ENCODE data around the gene PCDHB12.
"Not testable (repeated sequence)": the region's sequence is repeated elsewhere in the genome, so short reads cannot be mapped to it uniquely, and the experiment has no call there.

The PCDHB12 gene

GRCh38 chr5:141201646-141202045, 6.9 kb upstream of the PCDHB12 start:
- DNase-seq = not testable (repeated sequence)

GRCh38 chr5:141210281-141210680, 1.8 kb downstream of the PCDHB12 start:
- not testable (repeated sequence) for DNase-seq

DNA sequence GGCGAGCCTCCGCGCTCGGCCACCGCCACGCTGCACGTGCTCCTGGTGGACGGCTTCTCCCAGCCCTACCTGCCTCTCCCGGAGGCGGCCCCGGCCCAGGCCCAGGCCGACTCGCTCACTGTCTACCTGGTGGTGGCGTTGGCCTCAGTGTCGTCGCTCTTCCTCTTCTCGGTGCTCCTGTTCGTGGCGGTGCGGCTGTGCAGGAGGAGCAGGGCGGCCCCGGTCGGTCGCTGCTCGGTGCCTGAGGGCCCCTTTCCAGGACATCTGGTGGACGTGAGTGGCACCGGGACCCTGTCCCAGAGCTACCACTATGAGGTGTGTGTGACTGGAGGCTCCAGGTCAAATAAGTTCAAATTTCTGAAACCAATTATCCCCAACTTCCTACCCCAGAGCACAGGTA, 2.3 kb downstream of the PCDHB12 start:
- not testable (repeated sequence) for DNase-seq

DNA sequence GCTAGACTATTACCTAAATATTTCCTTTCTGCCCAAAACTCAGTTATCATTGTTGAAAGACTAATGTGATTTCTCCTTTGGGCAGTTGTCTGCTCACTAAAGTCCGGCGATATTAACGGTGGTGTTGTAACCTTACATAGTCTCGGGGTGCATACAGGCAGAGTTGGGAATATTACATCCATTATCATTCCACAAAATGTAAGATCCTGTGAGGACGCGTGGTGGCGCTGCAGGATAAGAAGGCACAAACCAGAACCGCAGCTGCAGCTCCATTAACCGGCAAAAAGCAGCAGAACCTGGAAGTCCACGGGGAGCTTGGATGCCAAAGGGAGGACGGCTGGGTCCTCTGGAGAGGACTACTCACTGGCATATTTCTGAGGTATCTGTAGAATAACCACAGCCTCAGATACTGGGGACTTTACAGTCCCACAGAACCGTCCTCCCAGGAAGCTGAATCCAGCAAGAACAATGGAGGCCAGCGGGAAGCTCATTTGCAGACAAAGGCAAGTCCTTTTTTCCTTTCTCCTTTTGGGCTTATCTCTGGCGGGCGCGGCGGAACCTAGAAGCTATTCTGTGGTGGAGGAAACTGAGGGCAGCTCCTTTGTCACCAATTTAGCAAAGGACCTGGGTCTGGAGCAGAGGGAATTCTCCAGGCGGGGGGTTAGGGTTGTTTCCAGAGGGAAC, 5.3 kb downstream of the PCDHB12 start, which contains the start of gene PCDHB13:
PCDHB13 (plus strand) TSS at position 264 of the 684 bp plus-strand sequence; CDS start at position 469, 205 bp downstream.
- DNase-seq = peak in 10 of 56 donors; percentile 4 to 40 (median 10)

- DNase-seq = not testable (repeated sequence)
Measured at GRCh38 chr5:141214583-141214982, 6.1 kb downstream of the PCDHB12 start.

GRCh38 chr5:141215504-141215903, 7.0 kb downstream of the PCDHB12 start:
- not testable (repeated sequence) for DNase-seq

DNA sequence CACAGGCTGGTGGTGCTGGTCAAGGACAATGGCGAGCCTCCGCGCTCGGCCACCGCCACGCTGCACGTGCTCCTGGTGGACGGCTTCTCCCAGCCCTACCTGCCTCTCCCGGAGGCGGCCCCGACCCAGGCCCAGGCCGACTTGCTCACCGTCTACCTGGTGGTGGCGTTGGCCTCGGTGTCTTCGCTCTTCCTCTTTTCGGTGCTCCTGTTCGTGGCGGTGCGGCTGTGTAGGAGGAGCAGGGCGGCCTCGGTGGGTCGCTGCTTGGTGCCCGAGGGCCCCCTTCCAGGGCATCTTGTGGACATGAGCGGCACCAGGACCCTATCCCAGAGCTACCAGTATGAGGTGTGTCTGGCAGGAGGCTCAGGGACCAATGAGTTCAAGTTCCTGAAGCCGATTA, 7.5 kb downstream of the PCDHB12 start:
- not testable (repeated sequence) for DNase-seq

- DNase-seq = no peak
Measured at GRCh38 chr5:141223112-141223783, 14.7 kb downstream of the PCDHB12 start, which contains the start of gene PCDHB14. PCDHB14 (plus strand) TSS chr5:141223343; CDS start chr5:141223506, 163 bp downstream.

DNA sequence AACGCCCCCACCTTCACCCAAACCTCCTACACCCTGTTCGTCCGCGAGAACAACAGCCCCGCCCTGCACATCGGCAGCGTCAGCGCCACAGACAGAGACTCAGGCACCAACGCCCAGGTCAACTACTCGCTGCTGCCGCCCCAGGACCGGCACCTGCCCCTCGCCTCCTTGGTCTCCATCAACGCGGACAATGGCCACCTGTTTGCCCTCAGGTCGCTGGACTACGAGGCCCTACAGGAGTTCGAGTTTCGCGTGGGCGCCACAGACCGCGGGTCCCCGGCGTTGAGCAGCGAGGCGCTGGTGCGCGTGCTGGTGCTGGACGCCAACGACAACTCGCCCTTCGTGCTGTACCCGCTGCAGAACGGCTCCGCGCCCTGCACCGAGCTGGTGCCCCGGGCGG, 16.3 kb downstream of the PCDHB12 start:
- not testable (repeated sequence) for DNase-seq

GRCh38 chr5:141225421-141225820, 16.9 kb downstream of the PCDHB12 start:
- DNase-seq = not testable (repeated sequence)

GRCh38 chr5:141234109-141234667, 25.7 kb downstream of the PCDHB12 start:
- no peak for DNase-seq

- DNase-seq = not testable (repeated sequence)
Measured at GRCh38 chr5:141235922-141236321, 27.4 kb downstream of the PCDHB12 start.

DNA sequence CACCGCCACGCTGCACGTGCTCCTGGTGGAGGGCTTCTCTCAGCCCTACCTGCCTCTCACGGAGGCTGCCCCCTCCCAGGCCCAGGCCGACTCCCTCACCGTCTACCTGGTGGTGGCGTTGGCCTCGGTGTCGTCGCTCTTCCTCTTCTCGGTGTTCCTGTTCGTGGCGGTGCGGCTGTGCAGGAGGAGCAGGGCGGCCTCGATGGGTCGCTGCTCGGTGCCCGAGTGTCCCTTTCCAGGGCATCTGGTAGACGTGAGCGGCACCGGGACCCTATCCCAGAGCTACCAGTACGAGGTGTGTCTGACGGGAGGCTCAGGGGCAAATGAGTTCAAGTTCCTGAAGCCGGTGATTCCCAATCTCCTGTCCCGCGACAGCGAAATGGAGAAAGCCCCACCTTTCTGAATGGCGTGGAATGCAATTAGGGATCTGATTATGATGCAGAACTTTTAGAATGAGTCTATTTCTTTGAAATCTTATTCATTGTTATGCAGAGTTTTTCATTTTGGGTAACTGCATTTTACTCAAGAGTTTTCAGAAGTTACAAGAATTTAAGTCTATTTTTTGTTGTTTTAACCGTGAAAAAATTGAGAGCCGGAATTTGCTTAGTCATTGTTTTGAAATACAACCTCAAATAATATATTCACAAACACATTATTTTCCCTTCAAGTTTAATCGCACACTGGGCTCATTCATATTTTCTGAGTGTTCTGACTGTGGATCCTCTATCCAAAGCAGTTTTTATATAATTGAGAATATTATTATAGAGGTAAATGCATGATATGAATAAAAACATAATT, 28.2 kb downstream of the PCDHB12 start:
- no peak for DNase-seq

GRCh38 chr5:141241496-141241895, 33.0 kb downstream of the PCDHB12 start:
- no peak for DNase-seq

DNA sequence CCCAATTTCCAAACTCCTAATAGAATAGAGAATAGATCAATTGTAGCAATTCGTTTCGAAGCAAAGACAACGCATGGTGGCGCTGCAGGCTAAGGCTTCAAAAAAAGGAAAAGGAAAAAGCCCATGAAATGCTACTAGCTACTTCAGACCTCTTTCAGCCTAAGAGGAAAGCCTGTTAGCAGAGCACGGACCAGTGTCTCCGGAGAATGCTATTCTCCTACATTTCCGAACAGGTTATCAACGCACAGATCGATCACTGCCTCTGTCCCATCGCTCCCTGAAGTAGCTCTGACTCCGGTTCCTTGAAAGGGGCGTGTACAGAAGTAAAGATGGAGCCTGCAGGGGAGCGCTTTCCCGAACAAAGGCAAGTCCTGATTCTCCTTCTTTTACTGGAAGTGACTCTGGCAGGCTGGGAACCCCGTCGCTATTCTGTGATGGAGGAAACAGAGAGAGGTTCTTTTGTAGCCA, 36.8 kb downstream of the PCDHB12 start, which contains the start of gene PCDHB15:
PCDHB15 (plus strand) TSS at position 146 of the 468 bp plus-strand sequence; CDS start at position 330, 184 bp downstream.
- peak in 13 of 56 donors; percentile 1 to 52 (median 18) for DNase-seq

DNA sequence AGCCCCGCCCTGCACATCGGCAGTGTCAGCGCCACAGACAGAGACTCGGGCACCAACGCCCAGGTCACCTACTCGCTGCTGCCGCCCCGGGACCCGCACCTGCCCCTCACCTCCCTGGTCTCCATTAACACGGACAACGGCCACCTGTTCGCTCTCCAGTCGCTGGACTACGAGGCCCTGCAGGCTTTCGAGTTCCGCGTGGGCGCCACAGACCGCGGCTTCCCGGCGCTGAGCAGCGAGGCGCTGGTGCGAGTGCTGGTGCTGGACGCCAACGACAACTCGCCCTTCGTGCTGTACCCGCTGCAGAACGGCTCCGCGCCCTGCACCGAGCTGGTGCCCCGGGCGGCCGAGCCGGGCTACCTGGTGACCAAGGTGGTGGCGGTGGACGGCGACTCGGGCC, 38.5 kb downstream of the PCDHB12 start:
- DNase-seq = not testable (repeated sequence)

DNA sequence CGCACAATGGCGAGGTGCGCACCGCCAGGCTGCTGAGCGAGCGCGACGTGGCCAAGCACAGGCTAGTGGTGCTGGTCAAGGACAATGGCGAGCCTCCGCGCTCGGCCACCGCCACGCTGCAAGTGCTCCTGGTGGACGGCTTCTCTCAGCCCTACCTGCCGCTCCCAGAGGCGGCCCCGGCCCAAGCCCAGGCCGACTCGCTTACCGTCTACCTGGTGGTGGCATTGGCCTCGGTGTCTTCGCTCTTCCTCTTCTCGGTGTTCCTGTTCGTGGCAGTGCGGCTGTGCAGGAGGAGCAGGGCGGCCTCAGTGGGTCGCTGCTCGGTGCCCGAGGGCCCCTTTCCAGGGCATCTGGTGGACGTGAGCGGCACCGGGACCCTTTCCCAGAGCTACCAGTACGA, 38.9 kb downstream of the PCDHB12 start:
- DNase-seq = not testable (repeated sequence)

GRCh38 chr5:141250576-141250975, 42.1 kb downstream of the PCDHB12 start:
- DNase-seq = no peak

DNA sequence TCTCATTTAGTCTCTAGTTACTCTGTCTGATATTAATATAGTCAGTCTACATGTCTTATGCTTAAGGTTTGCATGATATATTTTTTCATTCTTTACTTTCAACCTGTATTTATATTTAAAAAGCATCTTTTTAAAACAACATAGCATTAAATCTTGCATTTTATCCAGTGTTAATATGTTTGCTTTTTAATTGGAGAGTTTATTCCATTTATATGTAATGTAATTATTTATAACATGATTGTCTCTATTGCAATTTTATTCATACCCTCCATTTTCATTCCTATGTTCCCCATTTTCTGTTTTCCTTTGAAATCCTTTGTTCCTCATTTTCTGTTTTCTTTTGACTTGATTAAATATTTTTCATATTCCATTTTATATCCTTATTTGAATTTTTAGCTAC, 49.9 kb downstream of the PCDHB12 start:
- no peak for DNase-seq

- no peak for DNase-seq
Measured at GRCh38 chr5:141258948-141259347, 50.4 kb downstream of the PCDHB12 start.

All from amygdala (tissue), 56 donors.